NCI-H1092 (cell line): ENCODE results near the gene XYLT2.
"Not testable (repeated sequence)": the region's sequence is repeated elsewhere in the genome, so short reads cannot be mapped to it uniquely, and the experiment has no call there.

Experiments used
- DNase-seq: peaks from one replicate; lab custom pipeline; 2025; lab: John Stamatoyannopoulos, UW

XYLT2 gene

DNA sequence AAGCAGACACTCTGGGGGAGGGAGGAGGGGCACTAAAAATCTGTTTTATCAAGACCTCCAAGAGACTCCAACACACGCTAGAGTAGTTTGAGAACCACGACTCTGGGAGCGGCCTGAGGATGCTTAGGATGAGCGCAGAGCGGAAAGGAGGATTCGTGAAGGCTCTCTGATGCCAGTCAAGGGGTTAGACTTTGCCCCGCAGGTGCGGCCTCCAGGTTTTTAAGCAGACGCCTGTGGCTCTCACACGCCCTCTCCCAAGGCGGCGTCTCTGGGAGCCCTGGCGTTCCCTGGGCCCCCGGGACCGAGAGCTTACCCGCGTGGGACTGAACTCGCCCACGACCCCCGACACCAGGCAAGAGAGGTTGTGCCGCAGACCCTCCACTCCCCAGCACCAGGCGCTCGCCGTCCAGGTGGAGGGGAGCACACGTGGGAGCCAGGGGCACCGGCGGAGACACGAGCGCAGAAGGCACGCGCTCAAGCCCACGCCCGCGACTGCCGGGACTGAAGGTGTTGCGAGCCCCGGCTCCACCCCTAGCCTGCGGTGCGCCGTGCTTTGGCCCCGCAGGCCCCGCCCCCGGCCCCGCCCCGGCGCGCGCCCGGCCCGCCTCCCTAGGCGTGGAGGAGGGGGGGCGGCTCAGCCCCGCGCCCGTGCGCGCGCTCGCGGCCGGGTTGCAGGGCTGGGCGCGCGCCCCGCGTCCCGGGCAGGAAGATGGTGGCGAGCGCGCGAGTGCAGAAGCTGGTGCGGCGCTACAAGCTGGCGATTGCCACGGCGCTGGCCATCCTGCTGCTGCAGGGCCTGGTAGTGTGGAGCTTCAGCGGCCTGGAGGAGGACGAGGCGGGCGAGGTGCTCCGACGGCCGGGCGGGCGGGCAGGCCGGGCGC lies at the start of gene XYLT2:
Gene XYLT2, plus strand, starts transcription at position 695 of the 881 bp plus-strand sequence. Its CDS starts 15 bp downstream, at position 710.
- DNase-seq = peak; percentile 68

DNA sequence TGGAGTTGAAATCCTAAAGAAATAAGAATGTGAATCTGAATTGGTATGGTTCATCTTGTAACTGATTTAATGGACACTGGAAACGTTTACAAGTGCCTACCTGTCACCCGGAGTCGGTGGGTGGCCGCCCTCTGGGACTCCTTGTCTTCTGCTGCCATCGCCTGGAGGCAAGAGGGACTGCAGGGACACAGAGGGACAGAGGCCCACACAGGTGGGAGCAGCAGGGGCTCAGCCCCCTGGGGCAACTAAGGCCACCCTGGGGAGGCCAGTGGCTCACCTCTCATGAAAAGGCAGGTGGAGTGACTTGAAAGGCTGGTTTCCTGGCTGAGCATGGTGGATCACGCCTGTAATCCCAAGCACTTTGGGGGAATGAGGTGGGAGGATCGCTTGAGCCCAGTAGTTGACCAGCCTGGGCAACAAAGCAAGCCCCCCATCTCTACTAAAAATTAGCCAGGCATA lies 48.5 kb upstream of the XYLT2 start:
- DNase-seq = peak; percentile 11

DNA sequence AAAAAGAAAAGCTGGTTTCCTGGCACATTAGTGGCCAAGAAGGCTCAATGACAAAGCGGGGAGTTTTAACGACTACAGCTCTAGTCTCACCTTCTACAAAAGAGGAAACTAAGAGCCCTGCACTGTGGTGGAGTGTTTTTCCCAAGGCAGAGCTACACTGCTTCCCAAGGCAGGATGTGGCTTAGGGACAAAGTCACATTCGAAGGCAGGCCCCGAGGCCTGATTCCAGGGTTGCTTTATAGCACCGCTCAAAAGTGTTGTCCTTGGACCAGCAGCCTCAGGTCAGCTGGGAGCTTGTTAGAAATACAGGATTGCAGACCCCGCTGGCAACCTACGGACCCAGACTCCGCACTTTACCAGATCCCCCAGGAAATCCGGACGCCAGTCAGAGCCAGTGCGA lies 47.9 kb upstream of the XYLT2 start:
- DNase-seq = no peak

- DNase-seq = no peak
Observed at GRCh38 chr17:50299776-50300175, 46.1 kb upstream of the XYLT2 start.

GRCh38 chr17:50300824-50301223 lies 45.1 kb upstream of the XYLT2 start:
- not testable (repeated sequence) for DNase-seq

DNA sequence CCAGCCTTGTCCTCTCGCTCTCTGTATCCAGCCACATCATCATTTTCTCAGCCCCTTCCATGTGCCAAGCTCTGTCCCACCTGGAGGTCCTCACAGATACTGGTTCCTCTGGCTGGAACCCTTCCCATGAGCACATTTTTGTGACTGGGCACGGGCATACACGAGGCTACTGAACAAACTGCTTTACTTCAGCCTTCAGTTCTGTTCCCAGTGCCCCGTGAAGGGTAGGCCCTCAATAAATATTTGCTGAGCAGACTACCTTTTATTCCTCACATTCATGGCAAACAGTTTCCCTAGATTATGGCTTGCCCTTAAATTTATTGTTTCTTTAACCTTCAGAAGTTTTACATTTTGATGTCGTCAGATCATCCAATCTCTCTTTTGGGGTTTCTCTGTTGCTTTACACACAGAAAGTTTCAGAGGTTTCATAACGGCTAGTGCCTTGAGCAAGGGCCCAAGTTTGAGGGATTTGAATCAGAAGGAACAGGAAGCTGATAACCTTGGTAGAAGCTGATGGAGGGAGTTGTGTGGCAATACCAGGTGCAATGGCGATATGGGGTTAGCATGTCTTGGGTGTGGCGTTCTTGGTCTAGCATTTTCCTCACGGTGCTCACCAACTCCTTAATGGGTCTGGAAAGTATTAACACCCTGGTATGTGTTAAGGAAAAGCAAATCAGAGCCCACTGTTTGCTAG lies 43.9 kb upstream of the XYLT2 start:
- no peak for DNase-seq

DNA sequence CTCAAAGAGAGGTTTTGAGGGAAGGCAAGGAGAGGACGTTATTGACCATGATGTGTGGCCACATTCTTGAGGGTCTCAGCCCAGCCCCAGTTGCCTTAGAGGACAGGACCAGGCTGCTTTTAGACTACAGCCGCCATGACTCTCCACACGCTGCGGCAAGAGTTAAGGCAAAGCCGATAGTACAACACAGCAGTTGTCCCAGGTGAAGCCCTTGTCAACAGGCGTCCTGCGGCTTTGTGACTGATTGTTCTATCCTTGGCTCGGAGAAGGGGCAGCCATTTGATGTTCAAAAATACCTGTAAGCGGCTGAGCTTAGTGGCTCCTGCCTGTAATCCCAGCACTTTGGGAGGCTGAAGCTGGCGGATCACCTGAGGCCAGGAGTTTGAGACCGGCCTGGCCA lies 42.9 kb upstream of the XYLT2 start:
- DNase-seq = no peak

GRCh38 chr17:50303596-50303995 lies 42.3 kb upstream of the XYLT2 start:
- no peak for DNase-seq

- no peak for DNase-seq
Observed at GRCh38 chr17:50304781-50305404, 41.0 kb upstream of the XYLT2 start.

DNA sequence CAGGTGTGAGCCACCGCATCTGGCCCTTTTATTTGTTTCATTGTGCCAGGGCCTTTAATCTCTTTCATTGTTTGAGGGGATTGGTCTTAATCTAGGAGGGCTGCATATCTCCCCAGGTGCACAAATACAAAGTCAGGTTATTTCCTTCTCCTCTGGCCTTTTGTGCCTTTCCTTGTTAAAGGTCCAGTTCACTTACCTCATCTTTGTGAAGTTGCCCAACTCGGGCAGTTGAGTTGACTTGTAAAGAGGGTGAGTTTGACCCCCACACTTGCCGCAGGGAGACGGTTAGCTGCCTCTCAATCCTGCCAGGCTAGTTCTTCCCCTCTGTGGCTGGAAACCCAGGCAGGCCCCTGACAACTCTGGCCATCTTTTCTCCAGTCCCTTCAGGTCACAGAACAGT lies 38.3 kb upstream of the XYLT2 start:
- DNase-seq = no peak

GRCh38 chr17:50308666-50309065 lies 37.3 kb upstream of the XYLT2 start:
- DNase-seq = no peak

GRCh38 chr17:50310455-50311111 lies 35.3 kb upstream of the XYLT2 start:
- DNase-seq = no peak

DNA sequence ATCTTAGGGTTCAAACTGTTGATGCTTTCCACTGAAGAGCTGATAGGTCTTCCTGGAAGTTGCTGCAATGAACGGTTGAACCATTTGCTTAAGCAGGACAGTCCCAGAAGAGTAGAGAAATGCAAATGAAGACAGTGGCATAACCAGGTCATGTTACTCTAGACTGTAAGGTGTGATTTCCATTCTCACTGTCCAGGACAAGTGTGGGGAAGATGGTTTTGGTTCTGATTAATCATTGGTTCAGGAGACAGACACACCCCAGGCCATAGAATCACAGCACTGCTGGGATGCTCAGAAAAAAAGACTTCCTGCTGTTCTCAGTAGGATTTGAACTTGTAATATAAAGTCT lies 34.8 kb upstream of the XYLT2 start:
- DNase-seq = no peak

- DNase-seq = no peak
Observed at GRCh38 chr17:50311483-50311882, 34.4 kb upstream of the XYLT2 start.

DNA sequence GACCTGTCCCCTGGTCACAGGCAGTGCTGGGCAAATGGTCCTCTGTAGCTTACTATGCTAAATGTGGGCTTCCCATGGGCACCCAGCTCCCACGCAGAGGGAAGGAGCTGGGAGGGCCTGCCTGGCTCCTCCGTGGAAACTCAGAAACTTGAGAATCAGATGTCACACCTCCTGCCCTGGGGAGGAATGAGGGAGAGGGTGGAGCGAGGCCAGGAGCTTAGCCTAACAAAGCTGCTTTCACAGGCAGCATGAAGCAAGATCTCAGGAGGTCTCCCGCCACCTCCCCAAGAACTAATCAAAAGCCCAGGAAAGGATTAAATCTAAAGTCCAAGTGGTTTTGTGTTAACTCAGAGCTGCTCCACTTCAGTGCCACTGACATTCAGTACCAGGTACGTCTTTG lies 33.6 kb upstream of the XYLT2 start:
- DNase-seq = no peak

DNA sequence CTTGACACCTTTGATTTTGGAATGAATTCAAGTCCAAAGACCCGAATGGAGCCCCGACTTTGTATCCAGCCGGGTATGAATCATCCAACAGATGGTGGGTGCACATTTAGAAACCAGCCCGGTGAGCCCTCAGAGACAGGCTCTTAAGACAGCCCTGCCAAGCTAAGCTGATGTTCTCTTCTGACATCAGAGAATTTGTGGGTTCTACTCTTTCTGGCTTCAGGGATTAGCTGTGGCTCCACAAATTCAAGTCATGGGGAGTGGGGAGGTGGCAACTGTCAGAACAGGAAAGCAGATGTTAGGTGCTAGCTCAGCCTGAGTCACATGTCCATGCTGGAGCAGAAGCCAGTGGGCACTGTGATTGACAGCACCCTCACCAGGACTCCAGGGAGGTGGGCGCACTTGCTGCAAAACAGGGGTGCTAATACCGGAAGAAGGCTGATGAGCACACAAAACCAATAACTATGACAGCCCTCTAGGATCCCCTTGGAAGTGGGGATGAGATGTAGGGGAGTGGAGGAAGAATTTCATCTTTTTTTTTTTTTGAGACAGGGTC lies 31.4 kb upstream of the XYLT2 start:
- no peak for DNase-seq

GRCh38 chr17:50316016-50316587 lies 29.8 kb upstream of the XYLT2 start:
- no peak for DNase-seq

- not testable (repeated sequence) for DNase-seq
Observed at GRCh38 chr17:50316660-50317059, 29.3 kb upstream of the XYLT2 start.

DNA sequence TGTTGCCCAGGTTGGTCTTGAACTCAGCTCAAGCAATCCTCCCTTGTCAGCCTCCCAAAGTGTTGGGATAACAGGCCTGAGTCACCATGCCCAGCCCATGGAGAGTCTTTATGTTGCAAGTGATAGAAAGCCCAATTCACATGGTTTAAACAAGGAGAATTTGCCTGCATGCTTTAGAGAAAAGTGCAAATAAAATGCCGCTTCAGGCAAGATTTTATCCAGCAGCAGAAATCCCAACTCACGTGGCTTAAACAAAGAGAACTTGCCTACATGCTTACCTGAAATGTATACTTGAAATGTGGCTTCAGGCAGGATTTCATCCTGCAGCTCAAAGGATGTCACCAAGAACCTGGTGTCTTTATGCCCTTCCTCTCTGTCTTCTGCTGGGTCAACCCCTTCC lies 28.8 kb upstream of the XYLT2 start:
- no peak for DNase-seq

DNA sequence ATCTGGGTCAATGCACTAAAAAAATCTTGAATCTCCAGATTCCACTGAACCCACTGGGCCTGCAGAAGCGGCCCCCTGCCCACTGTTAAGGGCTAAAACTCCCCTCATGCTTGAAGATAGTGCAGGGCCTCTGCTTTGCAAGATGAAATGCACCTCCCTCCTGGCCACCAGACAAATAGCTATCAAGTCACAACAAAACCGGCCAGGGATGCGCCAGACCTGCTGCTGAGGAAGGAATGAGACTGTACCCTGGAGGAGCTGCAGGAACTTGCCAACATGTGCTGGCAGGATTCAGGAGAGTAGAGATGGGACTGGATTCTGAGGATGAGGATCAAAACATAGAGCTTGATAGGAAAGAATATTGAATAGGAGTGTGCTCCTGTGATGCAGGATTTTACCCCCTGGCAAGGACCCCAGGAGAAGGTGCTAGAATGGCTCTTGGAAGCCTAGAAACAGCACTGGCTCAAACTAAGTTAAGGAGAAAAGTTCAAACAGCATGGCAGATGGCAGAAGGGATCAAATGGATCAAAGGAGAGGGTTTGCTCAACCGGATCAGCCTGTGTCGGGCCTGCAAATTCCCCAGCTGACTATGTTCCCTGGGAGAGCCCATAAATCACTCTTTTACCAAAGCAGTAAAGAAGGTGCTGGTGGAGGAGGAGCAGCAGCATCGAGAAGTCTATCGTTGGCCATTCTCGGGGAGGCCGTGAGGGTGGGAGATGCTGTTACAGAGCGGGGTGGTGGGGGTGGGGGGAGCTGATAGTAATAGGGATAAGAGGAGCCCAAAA lies 27.2 kb upstream of the XYLT2 start:
- no peak for DNase-seq
